DMS153 (cell line): Measurements from ENCODE around the gene TIMM8B.
"Not testable (repeated sequence)": the region's sequence is repeated elsewhere in the genome, so short reads cannot be mapped to it uniquely, and the experiment has no call there.

Source experiments
- DNase-seq: peaks from one replicate; lab custom pipeline; 2025; lab: John Stamatoyannopoulos, UW

The TIMM8B gene

GRCh38 chr11:112086422-112087191 is at the start of gene TIMM8B, which contains the start of gene SDHD:
TSS of gene TIMM8B (minus strand) at chr11:112086756. CDS start at chr11:112086723, 33 bp downstream.
TSS of gene SDHD (plus strand) at chr11:112086873. CDS start at chr11:112086908, 35 bp downstream.
- DNase-seq, result peak; percentile 94

DNA sequence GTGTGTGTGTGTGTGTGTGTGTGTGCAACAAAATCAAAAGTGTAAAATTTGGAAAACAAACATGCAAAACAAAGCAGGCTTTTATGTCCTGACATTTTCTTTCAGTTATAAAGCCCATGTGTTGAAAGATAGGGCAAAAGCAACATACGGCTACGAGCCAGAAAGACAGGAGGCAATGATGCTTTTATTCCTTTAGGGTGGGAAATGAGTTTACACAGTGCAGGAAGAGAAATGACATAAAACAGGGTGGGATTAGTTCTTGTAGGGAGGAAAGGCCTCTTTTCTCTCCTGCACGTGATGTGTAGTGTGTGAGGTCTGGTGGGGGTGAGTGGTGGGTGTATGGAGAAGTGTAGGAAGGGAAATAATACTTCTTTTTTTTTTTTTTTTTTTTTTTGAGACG is 47.9 kb upstream of the TIMM8B start:
- DNase-seq, result no peak

DNA sequence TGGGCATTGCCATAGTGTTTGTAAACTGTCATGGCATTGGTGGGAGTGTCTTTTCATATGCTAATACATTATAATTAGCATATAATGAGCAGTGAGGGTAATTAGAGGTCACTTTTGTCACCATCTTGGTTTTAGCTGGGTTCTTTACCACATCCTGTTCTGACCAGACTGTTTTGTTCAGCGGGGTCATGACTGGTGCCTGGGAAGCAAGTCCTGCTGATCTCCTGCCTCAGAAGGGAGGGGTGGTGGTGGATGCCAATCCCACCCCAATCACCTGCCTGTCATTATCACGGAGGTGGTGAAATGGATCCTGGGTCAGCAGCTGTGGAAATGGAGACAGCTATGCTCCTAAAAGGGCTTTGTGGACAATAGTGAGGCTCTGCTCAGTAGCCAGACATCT is 46.2 kb upstream of the TIMM8B start:
- no peak for DNase-seq

DNA sequence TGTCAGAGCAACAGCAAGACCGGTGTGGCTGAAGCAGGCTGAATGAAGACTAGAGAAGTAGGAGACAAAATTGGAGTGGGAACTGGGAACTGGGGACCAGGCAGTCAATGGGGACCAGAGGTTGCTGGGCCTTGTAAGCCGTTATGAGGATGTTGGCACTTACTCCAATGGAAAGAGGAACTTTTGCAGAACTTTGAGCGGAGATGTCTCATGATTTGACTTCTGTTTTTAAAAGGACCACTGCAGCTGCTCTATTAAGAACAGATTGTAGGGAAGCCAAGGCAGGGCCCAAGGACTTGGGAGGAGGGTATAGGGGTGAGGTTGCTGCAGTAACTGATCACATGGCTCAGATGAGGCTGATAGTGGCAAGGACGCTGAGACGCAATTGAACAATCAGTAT is 43.1 kb upstream of the TIMM8B start:
- DNase-seq, result no peak

GRCh38 chr11:112128483-112129121 is 42.0 kb upstream of the TIMM8B start:
- peak; percentile 98 for DNase-seq

- DNase-seq, result no peak
These were observed 40.5 kb upstream of the TIMM8B start for GRCh38 chr11:112127056-112127455.

- no peak for DNase-seq
These were observed 36.6 kb upstream of the TIMM8B start for GRCh38 chr11:112123129-112123528.

DNA sequence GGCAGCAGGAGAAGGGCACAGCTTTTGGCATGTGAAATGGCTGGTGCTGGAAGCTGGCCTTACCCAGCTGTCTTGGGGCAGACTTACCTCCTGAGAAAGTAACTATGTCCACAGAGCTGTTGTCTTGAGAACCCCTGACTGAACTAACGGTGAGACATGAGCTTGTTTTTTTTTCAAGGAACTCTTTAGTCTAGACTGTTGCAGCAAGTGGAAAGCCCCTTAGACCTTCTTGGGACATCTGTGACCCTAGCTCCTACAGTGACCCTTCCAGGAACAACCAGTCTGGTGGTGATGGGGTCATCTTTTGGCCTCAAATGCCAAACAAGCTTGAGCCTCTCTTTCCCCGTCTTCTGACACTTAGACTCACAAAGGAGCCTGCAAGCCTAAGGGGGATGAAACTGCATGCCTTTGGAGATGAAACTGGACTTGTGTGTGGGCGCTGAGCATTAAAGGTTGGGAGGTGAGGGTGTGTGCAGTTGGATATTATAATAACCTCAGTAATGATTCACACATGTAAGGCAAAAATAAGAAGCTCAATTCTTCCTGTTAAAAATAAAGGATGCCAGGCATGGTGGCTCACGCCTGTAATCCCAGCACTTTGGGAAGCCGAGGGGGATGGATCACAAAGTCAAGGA is 35.5 kb upstream of the TIMM8B start:
- DNase-seq, result no peak

DNA sequence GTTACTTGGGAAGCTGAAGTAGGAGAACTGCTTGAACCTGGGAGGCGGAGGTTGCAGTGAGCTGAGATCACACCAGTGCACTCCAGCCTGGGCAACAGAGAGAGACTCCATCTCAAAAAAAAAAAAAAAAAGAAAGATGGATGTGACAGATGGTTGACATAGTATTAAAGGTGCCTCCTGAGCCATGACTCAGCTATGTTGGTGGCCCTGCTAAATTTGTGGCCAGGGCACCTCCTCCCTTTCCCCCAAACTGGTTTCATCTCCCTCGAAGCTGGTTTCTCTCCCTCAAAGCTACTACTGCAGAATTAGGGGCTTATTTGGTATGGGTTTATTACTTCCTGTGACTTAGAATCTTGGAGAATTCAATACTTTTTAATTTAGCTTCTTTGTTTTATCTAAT is 31.6 kb upstream of the TIMM8B start:
- no peak for DNase-seq

- DNase-seq, result no peak
These were observed 28.8 kb upstream of the TIMM8B start for GRCh38 chr11:112115386-112115785.

GRCh38 chr11:112114460-112114859 is 27.9 kb upstream of the TIMM8B start:
- no peak for DNase-seq

DNA sequence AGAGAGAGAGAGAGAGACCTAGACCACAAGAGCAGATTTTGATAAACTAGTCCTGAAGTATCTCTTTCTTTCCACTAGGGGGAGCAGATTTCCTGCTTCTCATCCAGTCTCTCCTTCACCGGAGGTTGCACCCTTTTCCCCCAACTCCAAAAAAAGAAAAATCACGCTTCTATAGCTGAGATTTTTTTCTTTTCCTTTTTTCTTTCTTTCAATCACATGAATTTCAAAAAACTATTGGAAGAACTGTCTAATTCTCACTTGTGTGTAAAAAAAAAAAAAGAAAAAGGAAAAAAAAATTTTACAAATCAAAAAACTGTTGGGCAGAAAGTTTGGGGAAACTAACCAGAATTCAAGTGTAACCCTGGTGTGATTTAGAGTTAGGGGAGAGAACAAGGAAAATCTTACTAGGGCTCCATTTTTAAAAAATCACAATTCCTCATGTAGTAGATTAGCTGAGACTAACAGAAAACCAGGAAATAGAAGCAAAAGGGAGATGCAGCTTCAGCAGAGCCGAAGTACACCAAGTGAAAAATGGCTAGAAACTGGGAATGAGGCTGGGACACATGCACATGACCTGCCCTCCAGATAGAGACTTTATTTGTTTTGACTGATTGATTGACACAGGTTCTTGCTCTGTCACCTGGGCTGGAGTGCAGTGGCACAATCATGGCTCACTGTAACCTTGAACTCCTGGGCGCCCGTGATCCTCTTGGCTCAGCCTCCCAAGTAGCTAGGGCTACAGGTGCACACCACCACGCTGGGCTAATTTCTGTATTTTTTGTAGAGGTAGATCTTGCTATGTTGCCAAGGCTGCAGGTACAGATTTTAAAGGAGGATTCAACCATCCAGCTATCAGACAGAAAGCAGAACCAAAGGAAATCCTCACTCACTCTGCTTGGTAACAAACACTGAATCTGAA is 27.2 kb upstream of the TIMM8B start:
- peak; percentile 65 for DNase-seq

DNA sequence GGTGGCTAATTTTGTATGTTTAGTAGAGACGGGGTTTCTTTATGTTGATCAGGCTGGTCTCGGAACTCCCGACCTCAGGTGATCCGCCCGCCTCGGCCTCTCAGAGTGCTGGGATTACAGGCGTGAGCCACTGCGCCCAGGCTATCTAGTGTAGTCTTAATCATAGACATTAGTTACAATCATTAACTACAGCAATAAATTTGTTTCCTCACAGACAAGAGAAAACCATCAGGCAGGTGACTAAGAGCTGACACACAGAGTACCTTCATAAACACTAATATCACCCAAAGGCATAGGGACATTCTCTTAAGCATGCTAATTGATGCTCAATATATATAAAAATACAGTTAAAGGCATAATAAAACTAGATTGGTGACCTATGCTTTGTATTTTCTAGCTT is 19.5 kb upstream of the TIMM8B start:
- no peak for DNase-seq

GRCh38 chr11:112103446-112103845 is 16.9 kb upstream of the TIMM8B start:
- no peak for DNase-seq

DNA sequence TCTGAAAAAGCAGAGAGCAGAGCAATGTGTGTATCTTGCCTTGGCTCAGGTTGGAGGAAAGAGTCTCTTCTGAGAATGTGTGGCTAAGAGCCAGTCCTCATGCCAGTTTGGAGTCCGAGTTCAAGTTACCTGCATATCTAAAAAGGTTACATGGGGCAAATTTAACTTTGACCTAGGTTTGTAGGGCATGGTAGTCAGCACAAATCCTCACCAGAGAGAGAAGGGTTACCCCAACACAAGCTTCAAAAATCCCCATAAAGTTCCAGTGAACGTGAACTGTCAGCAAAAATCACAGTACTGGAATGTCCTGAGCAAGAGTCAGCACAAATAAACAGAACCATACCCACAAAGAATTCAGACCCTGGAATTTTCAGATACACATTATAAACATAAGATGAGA is 13.9 kb upstream of the TIMM8B start:
- DNase-seq, result no peak

GRCh38 chr11:112097734-112098528 is 11.4 kb upstream of the TIMM8B start:
- DNase-seq, result no peak

DNA sequence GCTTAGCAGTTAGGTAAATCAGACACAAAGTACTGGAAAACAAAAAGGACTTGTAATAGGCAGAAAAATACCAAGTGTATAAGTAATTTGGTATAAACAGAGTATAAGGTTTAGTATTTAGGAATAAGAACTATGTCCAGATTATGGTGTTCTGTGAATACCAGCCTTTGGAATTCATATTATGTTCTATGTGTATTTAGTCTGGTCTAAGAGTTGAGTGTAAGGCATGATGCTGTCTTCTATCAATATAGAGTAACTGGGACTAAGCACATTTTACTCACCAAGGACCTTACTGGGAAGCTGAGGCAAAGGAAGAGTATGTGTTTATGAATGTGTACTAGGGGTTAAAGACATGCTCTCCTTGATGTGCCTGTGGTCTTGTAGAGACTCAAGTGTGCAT is 9.6 kb upstream of the TIMM8B start:
- no peak for DNase-seq

DNA sequence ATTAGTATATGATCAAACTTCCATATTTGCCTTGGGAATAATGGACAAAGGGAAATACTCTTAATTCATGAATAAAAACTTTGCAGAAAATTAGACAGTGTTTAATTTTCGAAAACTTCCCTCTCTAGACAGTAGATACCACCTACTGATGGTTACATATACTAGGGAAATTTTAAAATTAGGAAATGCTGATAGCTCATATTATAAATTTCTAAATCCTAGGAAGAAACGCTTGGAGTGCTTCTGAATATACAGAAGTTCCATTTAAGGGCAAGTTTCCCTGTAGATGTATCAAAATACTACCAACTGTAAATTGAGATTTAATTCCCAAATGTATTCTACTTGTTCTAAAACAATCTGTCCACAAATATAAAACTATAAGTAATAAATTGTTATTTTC is 8.7 kb upstream of the TIMM8B start:
- not testable (repeated sequence) for DNase-seq

DNA sequence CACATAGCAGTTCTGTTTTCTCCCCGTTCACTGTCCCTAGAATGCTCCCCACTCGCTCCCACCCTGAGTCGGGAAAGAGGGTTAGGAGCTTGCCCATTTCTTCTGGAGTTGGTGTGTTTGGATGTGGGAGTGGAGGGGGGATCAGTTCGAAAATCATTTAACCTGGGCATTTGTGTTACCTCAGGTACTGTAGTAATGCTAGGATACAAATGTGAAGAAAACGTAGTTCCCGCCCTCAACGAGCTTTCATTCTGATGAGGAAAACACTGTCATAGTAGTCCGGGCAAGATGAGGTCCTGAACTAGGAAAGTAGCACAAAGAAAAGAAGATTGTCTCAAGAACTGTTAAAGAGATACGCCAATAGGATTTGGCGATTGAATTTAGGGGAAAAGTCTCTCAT is 656 bp upstream of the TIMM8B start:
- no peak for DNase-seq

DNA sequence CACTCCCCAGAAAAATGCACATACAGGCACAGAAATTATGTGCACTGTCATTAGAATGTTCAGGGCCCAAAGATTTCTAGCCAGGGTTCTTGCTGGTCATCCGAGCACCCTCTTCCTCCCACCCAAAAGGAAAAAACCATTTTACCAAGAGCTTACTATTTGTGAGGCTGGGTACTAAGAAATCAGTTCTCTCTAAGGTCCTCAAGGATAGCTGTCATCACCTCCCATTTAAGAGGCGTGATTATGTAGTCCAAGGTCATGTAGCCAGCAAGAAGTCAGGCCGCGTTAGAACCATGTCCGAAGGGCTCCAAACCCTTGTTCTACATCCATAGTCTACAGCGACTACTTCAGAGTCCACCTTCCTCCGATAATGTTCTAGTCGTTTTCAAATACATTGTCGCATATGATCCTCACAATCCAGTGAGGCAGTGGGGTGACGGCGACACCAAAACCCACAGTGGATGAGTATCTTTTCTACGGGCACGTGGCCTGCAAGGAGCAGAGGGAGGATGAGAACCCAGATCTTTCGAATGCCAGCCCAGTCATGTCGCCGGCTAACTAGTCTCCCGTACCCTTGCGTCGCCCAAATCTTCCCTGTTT is 634 bp downstream of the TIMM8B start:
- DNase-seq, result no peak

DNA sequence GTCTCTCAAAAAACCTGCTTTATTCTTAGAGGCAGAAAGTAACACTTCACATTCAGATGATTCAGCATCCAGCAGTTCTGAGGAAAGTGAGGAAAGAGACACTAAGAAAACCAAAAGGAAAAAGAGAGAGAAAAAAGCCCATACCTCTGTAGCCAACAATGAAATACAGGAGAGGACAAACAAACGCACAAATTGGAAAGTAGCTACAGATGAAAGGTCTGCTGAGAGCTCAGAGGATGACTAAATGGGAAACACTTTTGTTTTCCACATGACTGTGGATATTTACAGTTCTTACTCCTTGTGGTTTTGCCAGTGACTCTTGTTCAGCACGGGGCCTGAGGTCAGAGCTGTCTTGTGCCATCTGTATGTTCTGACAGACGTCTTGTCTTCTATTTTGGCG is 3.8 kb downstream of the TIMM8B start:
- DNase-seq, result no peak
